HG02840 (cell line): ENCODE results near the gene NUDCD2.
"Not testable (repeated sequence)": the region's sequence is repeated elsewhere in the genome, so short reads cannot be mapped to it uniquely, and the experiment has no call there.

ENCODE experiments used
- ATAC-seq: cut with Tn5 transposase; IDR thresholded peaks from one replicate; pipeline ENCODE4 v1.9.1; 2021; ENCODE audit warnings: mild to moderate bottlenecking, moderate library complexity, moderate number of reproducible peaks; ENCODE audit not compliant: unreplicated experiment, low FRiP score

NUDCD2 gene

GRCh38 chr5:163473635-163474243, 13.8 kb upstream of the NUDCD2 start:
- no peak for ATAC-seq

GRCh38 chr5:163467682-163468081, 7.8 kb upstream of the NUDCD2 start:
- no peak for ATAC-seq

- no peak for ATAC-seq
Measured at GRCh38 chr5:163463063-163463435, 3.1 kb upstream of the NUDCD2 start.

GRCh38 chr5:163460562-163461171, 765 bp upstream of the NUDCD2 start, which contains the start of gene HMMR:
Gene HMMR, plus strand, starts transcription at chr5:163460632. Its CDS starts 61 bp downstream, at chr5:163460693.
- no peak for ATAC-seq

- ATAC-seq = peak; percentile 8
Measured at GRCh38 chr5:163459462-163459818, 462 bp downstream of the NUDCD2 start.

- ATAC-seq = no peak
Measured at GRCh38 chr5:163458778-163459385, 1.0 kb downstream of the NUDCD2 start.

GRCh38 chr5:163456840-163457239, 3.1 kb downstream of the NUDCD2 start:
- no peak for ATAC-seq

GRCh38 chr5:163456029-163456589, 3.8 kb downstream of the NUDCD2 start:
- ATAC-seq = no peak

- ATAC-seq = not testable (repeated sequence)
Measured at GRCh38 chr5:163455406-163455805, 4.5 kb downstream of the NUDCD2 start.

- no peak for ATAC-seq
Measured at GRCh38 chr5:163453705-163454104, 6.2 kb downstream of the NUDCD2 start.

- no peak for ATAC-seq
Measured at GRCh38 chr5:163451489-163451888, 8.4 kb downstream of the NUDCD2 start.

- ATAC-seq = no peak
Measured at GRCh38 chr5:163448491-163448890, 11.4 kb downstream of the NUDCD2 start.

- ATAC-seq = no peak
Measured at GRCh38 chr5:163447875-163448274, 12.0 kb downstream of the NUDCD2 start.

- ATAC-seq = no peak
Measured at GRCh38 chr5:163447191-163447590, 12.7 kb downstream of the NUDCD2 start.

- ATAC-seq = no peak
Measured at GRCh38 chr5:163445345-163445744, 14.6 kb downstream of the NUDCD2 start.

- ATAC-seq = no peak
Measured at GRCh38 chr5:163444526-163444925, 15.4 kb downstream of the NUDCD2 start.

GRCh38 chr5:163440954-163441353, 18.9 kb downstream of the NUDCD2 start:
- ATAC-seq = no peak

GRCh38 chr5:163439092-163439425, 20.8 kb downstream of the NUDCD2 start:
- ATAC-seq = no peak

GRCh38 chr5:163437309-163438182, 22.4 kb downstream of the NUDCD2 start, which contains the start of gene CCNG1:
Gene CCNG1, plus strand, starts transcription at chr5:163437595. Its CDS starts 1,662 bp downstream, at chr5:163439257.
- ATAC-seq = peak; percentile 99

GRCh38 chr5:163437011-163437308, 22.9 kb downstream of the NUDCD2 start:
- no peak for ATAC-seq

GRCh38 chr5:163436515-163436914, 23.4 kb downstream of the NUDCD2 start:
- ATAC-seq = no peak
